K562 (cell line): Measurements from ENCODE around the gene ZNF564. TPM values are rescaled to one million over a fixed set of nuclear protein-coding genes. Genes with fewer than 3 reads are reported as not detected.

Experiments
- ATAC-seq: fragments of 200-7000 bp; cut with Tn5 transposase; 3 replicates; pipeline ENCODE4 v1.9.1; 2020; ENCODE audit warnings: moderate library complexity
- BruUV-seq: library from RNA; stranded (reverse); fragments of 400-500 nt; replicated peaks from 2 replicates; lab custom pipeline; 2021; lab: Mats Ljungman, UMichigan
- CTCF ChIA-PET: fragments of 300-600 bp; formaldehyde crosslinking; extraction: SDS; loops from one replicate; lab custom pipeline; 2021; ENCODE audit warnings: low intra/inter-chr PET ratio; lab: Yijun Ruan, JAX
- POLR2A ChIA-PET: fragments of 300-600, 350-650 bp; sonication (Branson Sonifier 250); formaldehyde crosslinking; extraction: SDS; loops from one replicate; lab custom pipeline; 2021; ENCODE audit warnings: antibody characterized with exemption, inconsistent platforms; lab: Yijun Ruan, JAX
- DNase-seq, 4 experiments: peaks; one replicate each; pipeline versions ENCODE4 v3.0.0 to v3.0.0-alpha.2; 2011 to 2018; ENCODE audit warnings: low spot score in 3 of 4, mixed read lengths in 3 of 4; ENCODE audit errors: extremely low read depth in 1 of 4
- FAIRE-seq: peaks from 2 replicates; lab custom pipeline; 2011; peaks lifted over from hg19 to GRCh38; lab: Jason Lieb, UNC
- H2AFZ ChIP-seq: 2 replicates; pipeline ENCODE4 v1.6.0; 2011; ENCODE audit warnings: low read depth, low read length, control low read depth, inconsistent platforms
- H3K27ac ChIP-seq: fragments of 200-600 bp; 3 replicates; pipeline ENCODE4 v1.8.0; 2011; ENCODE audit warnings: low read depth, mild to moderate bottlenecking, control low read depth, inconsistent platforms, low read length, moderate library complexity, mixed read lengths; ENCODE audit errors: extremely low read depth
- H3K27me3 ChIP-seq, 2 experiments: fragments of 300-600 bp in 1 of 2; 2 replicates in 1 of 2; 3 replicates in 1 of 2; pipeline versions ENCODE4 v1.6.0 to v1.8.0; 2011; ENCODE audit warnings: inconsistent platforms in 2 of 2, low read length in 2 of 2, mild to moderate bottlenecking in 1 of 2, mixed read lengths in 1 of 2, moderate library complexity in 1 of 2; ENCODE audit not compliant: control insufficient read depth in 2 of 2, insufficient read depth in 2 of 2
- H3K36me3 ChIP-seq: fragments of 300-600 bp; 3 replicates; pipeline ENCODE4 v1.8.0; 2011; ENCODE audit warnings: mild to moderate bottlenecking, low read length, inconsistent platforms; ENCODE audit not compliant: control insufficient read depth, insufficient read depth
- H3K4me1 ChIP-seq, 2 experiments: fragments of 200-600 bp in 1 of 2; replicated peaks in 1 of 2; 2 replicates in 1 of 2; 3 replicates in 1 of 2; pipeline versions ENCODE4 v1.5.1 to v1.8.0; 2011; ENCODE audit warnings: inconsistent platforms in 2 of 2, low read length in 2 of 2, mild to moderate bottlenecking in 1 of 2, mixed read lengths in 1 of 2, moderate library complexity in 1 of 2; ENCODE audit not compliant: control insufficient read depth in 2 of 2, insufficient read depth in 2 of 2
- H3K4me2 ChIP-seq: 2 replicates; pipeline ENCODE4 v1.6.1; 2011; ENCODE audit warnings: low read length, control low read depth, inconsistent platforms, mixed read lengths; ENCODE audit not compliant: insufficient read depth
- H3K4me3 ChIP-seq: fragments of 200-600 bp; sonication (generic), shearing (Covaris generic); 2 replicates; pipeline ENCODE4 v1.5.1; 2016; ENCODE audit warnings: control low read depth, inconsistent platforms
- H3K79me2 ChIP-seq: fragments of 200-600 bp; 3 replicates; pipeline ENCODE4 v1.8.0; 2011; ENCODE audit warnings: low read length, inconsistent platforms; ENCODE audit not compliant: control insufficient read depth, insufficient read depth
- H3K9ac ChIP-seq, 2 experiments: 2 replicates each; pipeline versions ENCODE4 v1.6.0 to v1.6.1; 2011; ENCODE audit warnings: low read depth in 2 of 2, low read length in 2 of 2, control low read depth in 1 of 2, inconsistent platforms in 1 of 2, mild to moderate bottlenecking in 1 of 2, mixed read lengths in 1 of 2; ENCODE audit not compliant: insufficient read depth in 1 of 2
- H3K9me1 ChIP-seq: one replicate; pipeline ENCODE4 v1.6.0; 2011; ENCODE audit warnings: inconsistent platforms, mild to moderate bottlenecking, low read length, moderate library complexity; ENCODE audit not compliant: control insufficient read depth, insufficient read depth
- H3K9me3 ChIP-seq: replicated peaks from 2 replicates; pipeline ENCODE4 v1.5.1; 2011; ENCODE audit warnings: low read depth, low read length, inconsistent platforms; ENCODE audit not compliant: control insufficient read depth, insufficient read depth
- H4K20me1 ChIP-seq: replicated peaks from 2 replicates; pipeline ENCODE4 v1.6.1; 2011; ENCODE audit warnings: low read length, inconsistent platforms, mixed read lengths; ENCODE audit not compliant: control insufficient read depth, insufficient read depth
- CBX3 ChIP-seq, 2 experiments: IDR thresholded peaks; 1 replicate in 1 of 2; 2 replicates in 1 of 2; pipeline ENCODE4 v1.6.1; 2012; ENCODE audit warnings: inconsistent platforms in 2 of 2, low read length in 2 of 2, borderline replicate concordance in 1 of 2, control low read depth in 1 of 2
- PPARD ChIP-seq: fragments of 250-450 bp; sonication (Bioruptor Pico); IDR thresholded peaks from 2 replicates; pipeline ENCODE4 v1.8.0; 2022; ENCODE audit warnings: inconsistent platforms, mild to moderate bottlenecking, moderate library complexity
- REST ChIP-seq, 2 experiments: fragments of 450-650 bp; formaldehyde crosslinking in 1 of 2; IDR thresholded peaks; 2 replicates each; pipeline versions ENCODE4 v1.4.0 to v1.6.1; 2014 to 2020; ENCODE audit warnings: mild to moderate bottlenecking in 2 of 2, borderline replicate concordance in 1 of 2, low read depth in 1 of 2
- WGBS: fragments of 100-300 bp; shearing (Covaris generic); methylation state at CpG from one replicate; pipeline ENCODE4 v1.1.6; 2016; ENCODE audit warnings: low coverage, mixed read lengths; ENCODE audit not compliant: insufficient coverage; ENCODE audit errors: missing lambda C conversion rate; 5-methylcytosine and 5-hydroxymethylcytosine counted together
- in situ Hi-C: fragments of 300-500 bp; cut with MboI; formaldehyde crosslinking; loops from 4 replicates; pipeline ENCODE4 v1.15.0; 2018; ENCODE audit warnings: inconsistent platforms, mixed read lengths
- intact Hi-C: fragments of 100-400 bp; cut with micrococcal nuclease; formaldehyde crosslinking; loops from 2 replicates; pipeline ENCODE4 v1.14.2; 2022
- polyA plus RNA-seq, 8 experiments: library from polyadenylated mRNA; depleted of rRNA in 4 of 8; stranded (reverse) in 5 of 8; unstranded in 3 of 8; fragments of >200 nt; fragmentation: Nextera tagmentation in 2 of 8; fragmentation: Illumina TruSeq in 1 of 8; extraction: Ambion mirVana in 2 of 8; extraction: Trizol in 1 of 8; gene quantifications; 2 replicates each; pipeline versions ENCODE4 v1.2.1 to v1.2.3, GENCODE V29; 2011 to 2014; ENCODE audit warnings: inconsistent platforms in 1 of 8, missing spikeins in 1 of 8
- total RNA-seq, 7 experiments: library from RNA; depleted of rRNA in 6 of 7; stranded (reverse); fragments of >200 nt in 6 of 7; fragmentation: Illumina TruSeq in 2 of 7; extraction: Trizol in 2 of 7; gene quantifications; 2 replicates each; pipeline versions ENCODE4 v1.2.1 to v1.2.3, GENCODE V29; 2011 to 2021; ENCODE audit warnings: low replicate concordance in 1 of 7

The ZNF564 gene
- total and polyA plus RNA-seq, 9 of the 15 experiments (the other 6 are each of a cell fraction or from before 2014, with no cell fraction given), result 1.4 to 8.1 (median 5.6) TPM

- TF ChIP-seq CBX3 (IDR thresholded peaks at IDR 0.05; ENCODE audit: borderline replicate concordance in 1 of 2, low read length in 2 of 2), result peak in 1 of 2 experiments; percentile 96; a peak in 2 of 3 replicates
Measured at GRCh38 chr19:12543855-12544254, 7.4 kb downstream of the ZNF564 start (continued).

- no peaks in the 10 kb centered on the region for H3K27me3 ChIP-seq
- H3K4me2 ChIP-seq, result no peak overlapping the region
- H3K27ac ChIP-seq, result no peak overlapping the region
- peaks cover 68% of the 10 kb centered on the region for H3K9me3 ChIP-seq
- DNase-seq (peak in 1 of 4 experiments; percentile 37), ATAC-seq (no peak), FAIRE-seq (no peak)
- no peak overlapping the region for H2AFZ ChIP-seq
- no peaks in the 10 kb centered on the region for H3K4me1 ChIP-seq
- H4K20me1 ChIP-seq, result no peaks in the 10 kb centered on the region
- ChIA-PET CTCF (interaction anchor here (0.7 kb wide), 1 partner anchor 197 kb away, joined by 3 read pairs; no protein-coding TSS in a partner anchor), POLR2A (no interaction called here)
- H3K4me3 ChIP-seq, result no peak overlapping the region
- H3K9me1 ChIP-seq, result no peaks in the 10 kb centered on the region
- intact Hi-C loops (no loop called here), in situ Hi-C loops (no loop called here)
- BruUV-seq, result TSS peak; percentile 30
- 98% methylated on average over 8 of the region's 8 CpGs for WGBS
- peaks cover 52% of the 10 kb centered on the region for H3K36me3 ChIP-seq
- H3K79me2 ChIP-seq, result peaks cover 10% of the 10 kb centered on the region; the same call in 1 of the 3 replicates
- H3K9ac ChIP-seq, result no peak overlapping the region
- TF ChIP-seq REST (IDR thresholded peaks at IDR 0.05; ENCODE audit: borderline replicate concordance) (no peak; the same call in 1 of the 2 replicates), REST (CRISPR knock-in tag; IDR thresholded peaks at IDR 0.05; ENCODE audit: low read depth) (no peak), PPARD (no peak)
Measured at GRCh38 chr19:12527034-12527836, 24.0 kb downstream of the ZNF564 start.
